Astrocyte (in vitro differentiated cells and primary cell): ENCODE data around the gene PAFAH1B2. TPM values are rescaled to one million over a fixed set of nuclear protein-coding genes. Genes with fewer than 3 reads are reported as not detected.

Source experiments
- DNase-seq: peaks from one replicate; pipeline ENCODE4 v3.0.0-alpha.2; 2010; ENCODE audit warnings: low read depth
- FAIRE-seq: peaks from 2 replicates; lab custom pipeline; 2011; peaks lifted over from hg19 to GRCh38; lab: Jason Lieb, UNC
- H2AFZ ChIP-seq: 2 replicates; pipeline ENCODE4 v1.6.0; 2012; ENCODE audit warnings: low read depth, low read length, inconsistent platforms
- H3K27ac ChIP-seq: 2 replicates; pipeline ENCODE4 v1.5.1; 2011; ENCODE audit warnings: low read depth, low read length, inconsistent platforms
- H3K27me3 ChIP-seq: 2 replicates; pipeline ENCODE4 v1.6.0; 2011; ENCODE audit warnings: low read length, inconsistent platforms; ENCODE audit not compliant: insufficient read depth
- H3K36me3 ChIP-seq: 2 replicates; pipeline ENCODE4 v1.5.1; 2011; ENCODE audit warnings: low read length, inconsistent platforms; ENCODE audit not compliant: insufficient read depth
- H3K4me1 ChIP-seq: 2 replicates; pipeline ENCODE4 v1.5.1; 2011; ENCODE audit warnings: low read length, inconsistent platforms; ENCODE audit not compliant: insufficient read depth
- H3K4me2 ChIP-seq: 2 replicates; pipeline ENCODE4 v1.6.0; 2012; ENCODE audit warnings: low read length, inconsistent platforms
- H3K4me3 ChIP-seq: 2 replicates; pipeline ENCODE4 v1.5.1; 2011; ENCODE audit warnings: low read depth, mild to moderate bottlenecking, low read length, inconsistent platforms; ENCODE audit not compliant: insufficient read depth
- H3K79me2 ChIP-seq: 2 replicates; pipeline ENCODE4 v1.6.0; 2012; ENCODE audit warnings: mild to moderate bottlenecking, low read length, inconsistent platforms; ENCODE audit not compliant: insufficient read depth
- H3K9ac ChIP-seq: 2 replicates; pipeline ENCODE4 v1.6.0; 2012; ENCODE audit warnings: mild to moderate bottlenecking, low read length, inconsistent platforms
- H3K9me3 ChIP-seq: 2 replicates; pipeline ENCODE4 v1.5.1; 2012; ENCODE audit warnings: low read depth, mild to moderate bottlenecking, low read length, inconsistent platforms; ENCODE audit not compliant: insufficient read depth
- H4K20me1 ChIP-seq: 2 replicates; pipeline ENCODE4 v1.6.0; 2012; ENCODE audit warnings: low read length, inconsistent platforms; ENCODE audit not compliant: insufficient read depth
- H3K27ac Mint-ChIP-seq: one replicate; pipeline ENCODE4 v1.8.0; 2021; ENCODE audit warnings: mild to moderate bottlenecking, mixed read lengths; ENCODE audit not compliant: unreplicated experiment
- H3K27me3 Mint-ChIP-seq: one replicate; pipeline ENCODE4 v1.8.0; 2021; ENCODE audit warnings: low read depth, mixed read lengths; ENCODE audit not compliant: unreplicated experiment
- H3K36me3 Mint-ChIP-seq: one replicate; pipeline ENCODE4 v1.8.0; 2021; ENCODE audit warnings: low read depth, mixed read lengths; ENCODE audit not compliant: unreplicated experiment
- H3K4me1 Mint-ChIP-seq: one replicate; pipeline ENCODE4 v1.8.0; 2021; ENCODE audit warnings: low read depth, mixed read lengths; ENCODE audit not compliant: unreplicated experiment
- H3K4me3 Mint-ChIP-seq: one replicate; pipeline ENCODE4 v1.8.0; 2021; ENCODE audit warnings: mild to moderate bottlenecking, moderate library complexity, mixed read lengths; ENCODE audit not compliant: unreplicated experiment
- H3K9me3 Mint-ChIP-seq: one replicate; pipeline ENCODE4 v1.8.0; 2021; ENCODE audit warnings: mild to moderate bottlenecking, mixed read lengths; ENCODE audit not compliant: unreplicated experiment
- CTCF ChIP-seq: IDR thresholded peaks from 2 replicates; pipeline ENCODE4 v1.5.1; 2011; ENCODE audit warnings: low read depth, mild to moderate bottlenecking, inconsistent platforms, low read length, moderate library complexity; ENCODE audit not compliant: insufficient read depth
- EZH2 ChIP-seq: IDR thresholded peaks from 2 replicates; pipeline ENCODE4 v1.6.1; 2012; ENCODE audit warnings: mild to moderate bottlenecking, low read length, inconsistent platforms; ENCODE audit not compliant: insufficient read depth
- total RNA-seq: library from RNA; stranded (reverse); gene quantifications from 2 replicates; pipeline ENCODE4 v1.2.1, GENCODE V29; 2021

PAFAH1B2 gene
- total RNA-seq, 1 donor from 2014 or later, result 142 TPM

- H3K79me2 ChIP-seq, result peaks cover 4% of the 10 kb centered on the region
- Mint-ChIP-seq H3K36me3 (peaks cover 25% of the 10 kb centered on the region), H3K4me3 (peak overlapping the region; percentile 93), H3K4me1 (peaks cover 12% of the 10 kb centered on the region), H3K27me3 (no peaks in the 10 kb centered on the region), H3K27ac (peak overlapping the region; percentile 90), H3K9me3 (no peaks in the 10 kb centered on the region)
- no peak overlapping the region for H2AFZ ChIP-seq
- H3K4me3 ChIP-seq, result peak overlapping the region; percentile 72
- TF ChIP-seq EZH2, result no peak
- TF ChIP-seq CTCF, result no peak
- peak overlapping the region; percentile 98 for H3K4me2 ChIP-seq
- no peaks in the 10 kb centered on the region for H3K9me3 ChIP-seq
- peaks cover 9% of the 10 kb centered on the region for H3K36me3 ChIP-seq
- H3K27ac ChIP-seq, result peak overlapping the region; percentile 56
- FAIRE-seq (no peak), DNase-seq (peak; percentile 30)
- H3K27me3 ChIP-seq, result no peaks in the 10 kb centered on the region
- no peaks in the 10 kb centered on the region for H4K20me1 ChIP-seq
- H3K9ac ChIP-seq, result peak overlapping the region; percentile 85
- peaks cover 28% of the 10 kb centered on the region for H3K4me1 ChIP-seq
These were observed 35.2 kb downstream of the PAFAH1B2 start for GRCh38 chr11:117179048-117179999.

DNA sequence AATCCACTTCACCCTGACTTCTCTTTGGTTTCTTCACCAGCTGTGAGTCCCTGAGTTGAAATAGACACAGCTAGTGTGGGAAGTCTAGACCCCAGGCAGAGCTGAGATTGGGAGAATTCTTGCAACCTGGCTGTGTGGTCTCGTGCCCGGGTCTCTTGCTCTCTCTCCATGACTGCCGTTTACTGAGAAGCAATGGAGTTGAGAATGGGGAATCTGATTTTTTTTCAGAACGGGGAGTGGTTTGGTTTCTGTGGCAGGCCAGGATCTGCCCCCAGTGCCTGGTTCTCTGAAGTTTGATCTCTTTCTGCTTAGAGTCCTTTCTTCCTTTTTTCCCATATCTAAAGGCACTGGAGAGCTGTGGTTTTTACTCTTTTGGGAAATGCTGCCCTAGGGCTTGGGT, 35.9 kb downstream of the PAFAH1B2 start:
- Histone ChIP-seq H3K27me3 (no peaks in the 10 kb centered on the region), H3K27ac (no peak overlapping the region), H3K4me1 (peaks cover 28% of the 10 kb centered on the region), H3K79me2 (peaks cover 4% of the 10 kb centered on the region), H2AFZ (no peak overlapping the region), H4K20me1 (no peaks in the 10 kb centered on the region), H3K9ac (peak overlapping the region; percentile 85), H3K4me3 (peak overlapping the region; percentile 72), H3K9me3 (no peaks in the 10 kb centered on the region), H3K36me3 (peaks cover 9% of the 10 kb centered on the region), H3K4me2 (peak overlapping the region; percentile 98)
- Mint-ChIP-seq H3K27me3 (no peaks in the 10 kb centered on the region), H3K4me1 (peaks cover 12% of the 10 kb centered on the region), H3K9me3 (no peaks in the 10 kb centered on the region), H3K36me3 (peaks cover 22% of the 10 kb centered on the region), H3K27ac (peak overlapping the region; percentile 90), H3K4me3 (peak overlapping the region; percentile 93)
- TF ChIP-seq EZH2 (no peak), CTCF (no peak)
- no peak for FAIRE-seq
- no peak for DNase-seq
